DND-41 (cell line): ENCODE data around the gene ZDHHC11B.

Source experiments
- ATAC-seq: fragments of 200-7000 bp; cut with Tn5 transposase; 3 replicates; pipeline ENCODE4 v1.9.1; 2021; ENCODE audit warnings: low read depth; ENCODE audit not compliant: insufficient read depth
- DNase-seq: peaks from one replicate; pipeline ENCODE4 v3.0.0-alpha.2; 2020
- H2AFZ ChIP-seq: 2 replicates; pipeline ENCODE4 v1.6.0; 2012; ENCODE audit warnings: low read depth, low read length
- H3K27ac ChIP-seq: 2 replicates; pipeline ENCODE4 v1.5.1; 2012; ENCODE audit warnings: low read length, inconsistent platforms
- H3K27me3 ChIP-seq: fragments of 200-600 bp; sonication (generic); 2 replicates; pipeline ENCODE4 v1.6.0; 2012; ENCODE audit warnings: low read length, mild to moderate bottlenecking, inconsistent platforms; ENCODE audit not compliant: insufficient read depth, poor library complexity
- H3K36me3 ChIP-seq: 2 replicates; pipeline ENCODE4 v1.5.1; 2012; ENCODE audit warnings: low read length, inconsistent platforms; ENCODE audit not compliant: insufficient read depth
- H3K4me1 ChIP-seq: 2 replicates; pipeline ENCODE4 v1.5.1; 2012; ENCODE audit warnings: mild to moderate bottlenecking, low read length; ENCODE audit not compliant: insufficient read depth
- H3K4me2 ChIP-seq: 2 replicates; pipeline ENCODE4 v1.6.0; 2012; ENCODE audit warnings: mild to moderate bottlenecking, moderate library complexity, low read length, inconsistent platforms; ENCODE audit not compliant: insufficient read depth
- H3K4me3 ChIP-seq, 2 experiments: fragments of 200-600 bp in 1 of 2; shearing (Covaris generic) in 1 of 2; 2 replicates each; pipeline ENCODE4 v1.5.1; 2012 to 2016; ENCODE audit warnings: inconsistent platforms in 2 of 2, low read length in 2 of 2, mild to moderate bottlenecking in 2 of 2, low read depth in 1 of 2, moderate library complexity in 1 of 2
- H3K79me2 ChIP-seq: 2 replicates; pipeline ENCODE4 v1.6.0; 2012; ENCODE audit warnings: low read length, inconsistent platforms; ENCODE audit not compliant: insufficient read depth
- H3K9ac ChIP-seq: 2 replicates; pipeline ENCODE4 v1.6.0; 2012; ENCODE audit warnings: low read depth, mild to moderate bottlenecking, inconsistent platforms, low read length, moderate library complexity
- H3K9me3 ChIP-seq: 2 replicates; pipeline ENCODE4 v1.5.1; 2012; ENCODE audit warnings: low read length, moderate library complexity, mild to moderate bottlenecking, inconsistent platforms; ENCODE audit not compliant: insufficient read depth, severe bottlenecking
- H4K20me1 ChIP-seq: 2 replicates; pipeline ENCODE4 v1.6.0; 2012; ENCODE audit warnings: low read length; ENCODE audit not compliant: insufficient read depth
- EZH2 ChIP-seq: IDR thresholded peaks from 3 replicates; pipeline ENCODE4 v1.6.1; 2012; ENCODE audit warnings: borderline replicate concordance, low read depth, mild to moderate bottlenecking, moderate library complexity, low read length, inconsistent platforms; ENCODE audit not compliant: severe bottlenecking
- TF ChIP-seq, protein P1 (sequence below): IDR thresholded peaks from 2 replicates; pipeline ENCODE4 v1.5.1; 2012; ENCODE audit warnings: borderline replicate concordance, low read length, moderate library complexity, mild to moderate bottlenecking; ENCODE audit not compliant: poor library complexity, severe bottlenecking; ENCODE audit errors: extremely low read depth

Gene ZDHHC11B

DNA sequence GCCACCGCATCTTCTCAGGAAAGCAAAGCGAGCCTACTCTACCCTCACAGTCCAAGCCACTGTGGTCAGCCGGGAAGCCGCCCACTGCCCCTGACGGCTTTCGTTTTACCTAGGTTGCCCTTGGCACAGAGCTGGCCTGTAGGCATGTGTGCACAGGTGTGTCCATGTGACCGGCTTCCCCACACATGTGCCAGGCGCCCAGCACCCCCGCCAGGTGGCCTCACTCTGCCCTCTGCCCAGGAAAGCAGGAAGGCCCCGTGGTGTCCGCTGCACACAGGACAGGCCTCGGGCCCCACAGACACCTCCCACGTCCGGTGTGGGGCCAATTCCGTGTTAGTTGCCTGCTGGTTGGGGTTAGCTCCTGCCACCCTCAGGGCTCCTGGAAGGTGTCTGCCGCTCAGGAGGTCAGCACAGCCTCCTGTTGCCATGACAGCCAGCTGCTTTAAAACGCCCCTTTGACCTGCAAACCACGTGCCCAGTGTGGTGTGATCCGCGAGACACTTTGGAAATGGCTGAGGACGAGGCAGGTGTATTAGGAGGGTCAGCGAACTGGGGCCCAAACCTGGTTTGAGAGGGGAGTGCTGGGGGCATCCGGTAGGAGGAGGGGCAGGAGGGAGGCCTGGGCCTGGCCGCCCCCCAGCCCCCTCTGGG, 120.1 kb downstream of the ZDHHC11B start:
- no peaks in the 10 kb centered on the region for H3K27me3 ChIP-seq
- peaks cover 10% of the 10 kb centered on the region; the same call in 1 of the 2 replicates for H4K20me1 ChIP-seq
- H3K36me3 ChIP-seq = peaks cover 76% of the 10 kb centered on the region
- ATAC-seq = no peak
- no peak for DNase-seq
- H3K4me1 ChIP-seq = no peaks in the 10 kb centered on the region
- H2AFZ ChIP-seq = no peak overlapping the region
- H3K79me2 ChIP-seq = no peaks in the 10 kb centered on the region
- H3K9ac ChIP-seq = no peak overlapping the region
- no peak overlapping the region for H3K4me2 ChIP-seq
- H3K27ac ChIP-seq = no peak overlapping the region
- no peaks in the 10 kb centered on the region for H3K9me3 ChIP-seq
- no peak overlapping the region for H3K4me3 ChIP-seq
- TF ChIP-seq EZH2 = no peak
- TF ChIP-seq, protein P1, sequence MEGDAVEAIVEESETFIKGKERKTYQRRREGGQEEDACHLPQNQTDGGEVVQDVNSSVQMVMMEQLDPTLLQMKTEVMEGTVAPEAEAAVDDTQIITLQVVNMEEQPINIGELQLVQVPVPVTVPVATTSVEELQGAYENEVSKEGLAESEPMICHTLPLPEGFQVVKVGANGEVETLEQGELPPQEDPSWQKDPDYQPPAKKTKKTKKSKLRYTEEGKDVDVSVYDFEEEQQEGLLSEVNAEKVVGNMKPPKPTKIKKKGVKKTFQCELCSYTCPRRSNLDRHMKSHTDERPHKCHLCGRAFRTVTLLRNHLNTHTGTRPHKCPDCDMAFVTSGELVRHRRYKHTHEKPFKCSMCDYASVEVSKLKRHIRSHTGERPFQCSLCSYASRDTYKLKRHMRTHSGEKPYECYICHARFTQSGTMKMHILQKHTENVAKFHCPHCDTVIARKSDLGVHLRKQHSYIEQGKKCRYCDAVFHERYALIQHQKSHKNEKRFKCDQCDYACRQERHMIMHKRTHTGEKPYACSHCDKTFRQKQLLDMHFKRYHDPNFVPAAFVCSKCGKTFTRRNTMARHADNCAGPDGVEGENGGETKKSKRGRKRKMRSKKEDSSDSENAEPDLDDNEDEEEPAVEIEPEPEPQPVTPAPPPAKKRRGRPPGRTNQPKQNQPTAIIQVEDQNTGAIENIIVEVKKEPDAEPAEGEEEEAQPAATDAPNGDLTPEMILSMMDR = no peak

DNA sequence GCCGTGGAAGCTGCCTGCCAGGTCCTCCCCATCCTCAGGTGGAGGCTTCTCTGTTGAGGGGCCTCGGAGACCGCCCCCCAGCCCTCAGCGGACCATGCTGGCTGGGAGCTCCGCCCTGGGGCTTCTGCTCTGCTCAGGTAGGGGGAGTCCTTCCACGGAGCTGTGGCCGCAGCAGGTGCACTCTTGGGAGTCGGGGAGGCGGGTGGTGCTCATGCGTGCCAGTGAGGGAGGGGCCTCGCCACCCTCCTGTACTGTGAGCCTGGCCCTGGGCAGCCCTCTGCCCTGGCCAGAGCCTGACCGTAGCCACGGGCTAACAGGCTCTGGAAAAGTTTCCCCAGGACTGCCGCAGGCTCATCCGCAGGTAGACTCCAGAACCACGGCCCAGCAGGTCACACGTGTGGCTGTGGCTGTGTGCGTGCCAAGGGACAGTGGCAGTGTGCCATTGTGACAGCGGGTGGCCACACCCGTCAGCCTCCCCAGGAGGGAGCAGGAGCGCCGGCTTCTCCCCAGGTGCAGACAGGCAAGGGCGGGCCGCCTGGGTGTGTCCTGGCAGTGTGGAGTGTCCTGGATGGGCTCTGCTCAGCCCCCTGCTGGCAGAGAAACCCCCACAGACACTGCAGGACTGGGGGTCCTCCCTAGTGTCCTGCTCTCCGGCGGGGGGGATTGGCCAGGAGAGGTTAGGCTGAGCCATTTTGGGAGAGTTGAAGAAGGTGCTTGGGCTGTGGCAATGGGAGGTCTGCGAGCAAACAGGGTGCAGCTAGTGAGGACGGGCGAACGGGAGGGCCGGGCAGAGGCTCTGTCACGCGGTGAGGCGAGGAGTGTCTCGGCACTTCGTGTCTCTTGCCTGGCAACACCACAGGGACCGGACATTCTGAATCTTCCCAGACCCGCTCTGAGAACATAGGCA, 120.8 kb downstream of the ZDHHC11B start:
- H3K36me3 ChIP-seq = peaks cover 83% of the 10 kb centered on the region

DNA sequence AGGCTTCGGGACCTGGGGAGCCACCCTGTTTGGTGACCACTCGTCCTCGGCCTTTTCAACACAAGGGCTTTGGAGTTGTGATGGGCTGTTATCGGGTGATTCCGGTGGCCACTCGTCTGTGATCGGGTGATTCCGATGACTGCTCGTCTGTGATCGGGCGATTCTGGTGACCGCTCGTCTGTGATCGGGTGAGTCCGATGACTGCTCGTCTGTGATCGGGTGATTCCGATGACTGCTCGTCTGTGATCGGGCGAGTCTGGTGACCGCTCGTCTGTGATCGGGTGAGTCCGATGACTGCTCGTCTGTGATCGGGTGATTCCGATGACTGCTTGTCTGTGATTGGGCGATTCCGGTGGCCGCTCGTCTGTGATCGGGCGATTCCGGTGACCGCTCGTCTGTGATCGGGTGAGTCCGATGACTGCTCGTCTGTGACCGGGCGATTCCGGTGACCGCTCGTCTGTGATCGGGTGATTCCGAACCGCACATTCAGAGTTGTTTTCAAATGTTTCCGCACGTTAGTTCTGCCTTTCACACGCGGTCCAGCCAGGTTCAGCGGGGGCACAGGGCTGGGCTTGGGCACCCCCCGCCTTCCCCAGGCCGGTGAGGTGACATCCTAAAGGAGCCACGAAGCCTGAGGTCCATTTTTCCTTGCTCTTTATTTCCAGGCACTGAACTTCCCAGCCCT, 121.6 kb downstream of the ZDHHC11B start:
- TF ChIP-seq, protein P1 = no peak
- TF ChIP-seq EZH2 = no peak
- Histone ChIP-seq H3K4me1 (no peaks in the 10 kb centered on the region), H3K36me3 (peaks cover 85% of the 10 kb centered on the region), H3K9ac (no peak overlapping the region), H3K9me3 (no peaks in the 10 kb centered on the region), H4K20me1 (peaks cover 6% of the 10 kb centered on the region; the same call in 1 of the 2 replicates), H3K27me3 (no peaks in the 10 kb centered on the region), H2AFZ (no peak overlapping the region), H3K79me2 (no peaks in the 10 kb centered on the region), H3K4me2 (no peak overlapping the region), H3K27ac (no peak overlapping the region), H3K4me3 (no peak overlapping the region)
- ATAC-seq = no peak
- DNase-seq = no peak

More for the DNA sequence above, 120.8 kb downstream of the ZDHHC11B start:
- Histone ChIP-seq H3K27ac (no peak overlapping the region), H3K4me1 (no peaks in the 10 kb centered on the region), H3K9me3 (no peaks in the 10 kb centered on the region), H3K4me2 (no peak overlapping the region), H3K79me2 (no peaks in the 10 kb centered on the region), H2AFZ (no peak overlapping the region), H4K20me1 (peaks cover 6% of the 10 kb centered on the region; the same call in 1 of the 2 replicates), H3K9ac (no peak overlapping the region), H3K27me3 (no peaks in the 10 kb centered on the region), H3K4me3 (no peak overlapping the region)
- DNase-seq = no peak
- 0 out of 3 replicates have a peak, but pooled peaks have one; percentile 20 for ATAC-seq
- TF ChIP-seq EZH2 = no peak
- TF ChIP-seq, protein P1 = no peak
